D341Med (cell line): ENCODE data around the gene LCLAT1.

Source experiments
- DNase-seq: peaks from one replicate; pipeline ENCODE4 v3.0.0; 2012; ENCODE audit warnings: low spot score

The LCLAT1 gene

GRCh38 chr2:30447149-30448045 is at the start of gene LCLAT1:
TSS of gene LCLAT1 (plus strand) at chr2:30447246. CDS start at chr2:30525591, 78,345 bp downstream.
- peak; percentile 93 for DNase-seq

GRCh38 chr2:30398084-30398873 is 48.8 kb upstream of the LCLAT1 start:
- DNase-seq: no peak

- DNase-seq: no peak
Measured at GRCh38 chr2:30400151-30400954, 46.7 kb upstream of the LCLAT1 start.

- DNase-seq: no peak
Measured at GRCh38 chr2:30402441-30403182, 44.4 kb upstream of the LCLAT1 start.

GRCh38 chr2:30403592-30404312 is 43.3 kb upstream of the LCLAT1 start:
- DNase-seq: no peak

- no peak for DNase-seq
Measured at GRCh38 chr2:30404319-30405259, 42.5 kb upstream of the LCLAT1 start.

- DNase-seq: no peak
Measured at GRCh38 chr2:30405260-30405605, 41.8 kb upstream of the LCLAT1 start.

GRCh38 chr2:30406853-30407252 is 40.2 kb upstream of the LCLAT1 start:
- DNase-seq: no peak

GRCh38 chr2:30408961-30409387 is 38.1 kb upstream of the LCLAT1 start:
- no peak for DNase-seq

- no peak for DNase-seq
Measured at GRCh38 chr2:30410217-30410616, 36.8 kb upstream of the LCLAT1 start.

- no peak for DNase-seq
Measured at GRCh38 chr2:30412047-30412683, 34.9 kb upstream of the LCLAT1 start.

GRCh38 chr2:30412684-30413570 is 34.1 kb upstream of the LCLAT1 start:
- no peak for DNase-seq

- DNase-seq: no peak
Measured at GRCh38 chr2:30414961-30415360, 32.1 kb upstream of the LCLAT1 start.

GRCh38 chr2:30417253-30417652 is 29.8 kb upstream of the LCLAT1 start:
- no peak for DNase-seq

- no peak for DNase-seq
Measured at GRCh38 chr2:30421026-30421603, 25.9 kb upstream of the LCLAT1 start.

- no peak for DNase-seq
Measured at GRCh38 chr2:30421604-30422443, 25.2 kb upstream of the LCLAT1 start.
